Fibroblast of pulmonary artery (primary cell): ENCODE measurements around the gene CBLN3.

Experiments
- DNase-seq: peaks from one replicate; pipeline ENCODE4 v3.0.0-alpha.2; 2010; ENCODE audit warnings: low read depth
- H3K4me3 ChIP-seq: replicated peaks from 2 replicates; pipeline ENCODE4 v1.5.1; 2011; ENCODE audit warnings: low read depth, mild to moderate bottlenecking, control low read depth, low read length, moderate library complexity
- CTCF ChIP-seq: IDR thresholded peaks from 2 replicates; pipeline ENCODE4 v1.5.1; 2011; ENCODE audit warnings: mild to moderate bottlenecking, control low read depth, low read length, inconsistent platforms; ENCODE audit errors: missing control alignments

Gene CBLN3

DNA sequence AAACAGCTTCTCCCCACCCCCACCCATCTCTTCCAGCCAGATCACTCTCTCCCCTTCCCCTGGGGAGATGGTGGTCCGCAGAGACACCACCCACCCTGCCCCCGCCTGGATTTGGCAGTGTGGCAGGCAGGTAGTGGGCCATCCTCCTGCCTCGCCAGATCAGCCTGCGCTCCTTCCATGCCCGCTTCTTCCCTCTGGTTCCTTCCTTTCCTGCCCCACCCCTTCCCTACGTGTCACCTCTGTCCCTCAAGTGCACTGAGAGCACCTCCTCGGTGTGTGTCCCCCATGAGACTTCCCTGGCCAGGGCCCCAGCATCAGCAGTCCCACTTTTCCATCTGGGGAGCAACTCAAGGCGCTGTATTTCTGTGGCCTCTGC, 30.0 kb downstream of the CBLN3 start:
- no peak for TF ChIP-seq CTCF
- H3K4me3 ChIP-seq = peak overlapping the region; percentile 72
- no peak for DNase-seq

GRCh38 chr14:24398653-24399446, 30.6 kb downstream of the CBLN3 start, which contains the start of gene NYNRIN:
TSS of gene NYNRIN (plus strand) at chr14:24399003. CDS start at chr14:24399247, 244 bp downstream.
- TF ChIP-seq CTCF = no peak
- peak within 1 kb of the TSS; percentile 72 for H3K4me3 ChIP-seq
- peak; percentile 65 for DNase-seq

DNA sequence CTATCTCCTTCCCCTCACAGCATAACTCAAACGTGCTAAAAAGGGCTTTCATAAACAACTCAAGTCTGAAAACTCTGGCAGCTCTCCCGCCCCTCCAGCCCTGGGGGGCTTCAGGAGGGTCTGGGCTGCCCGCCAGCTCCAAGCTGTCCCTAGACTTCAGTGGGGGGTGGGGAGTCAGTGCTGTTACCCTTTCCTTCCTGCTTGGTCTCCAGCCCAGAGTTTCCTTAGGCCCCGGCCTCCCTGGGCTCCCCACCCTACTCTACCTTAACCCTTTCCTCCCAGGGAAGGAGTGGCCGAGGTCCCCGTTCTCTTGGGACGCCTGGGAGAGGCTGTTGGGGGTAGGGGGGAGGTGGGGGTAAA, 31.2 kb downstream of the CBLN3 start:
- peak overlapping the region; percentile 72 for H3K4me3 ChIP-seq
- DNase-seq = peak; percentile 48
- no peak for TF ChIP-seq CTCF

- no peak for DNase-seq
- no peak overlapping the region for H3K4me3 ChIP-seq
- no peak for TF ChIP-seq CTCF
Observed at GRCh38 chr14:24397639-24398292, 31.7 kb downstream of the CBLN3 start.

DNA sequence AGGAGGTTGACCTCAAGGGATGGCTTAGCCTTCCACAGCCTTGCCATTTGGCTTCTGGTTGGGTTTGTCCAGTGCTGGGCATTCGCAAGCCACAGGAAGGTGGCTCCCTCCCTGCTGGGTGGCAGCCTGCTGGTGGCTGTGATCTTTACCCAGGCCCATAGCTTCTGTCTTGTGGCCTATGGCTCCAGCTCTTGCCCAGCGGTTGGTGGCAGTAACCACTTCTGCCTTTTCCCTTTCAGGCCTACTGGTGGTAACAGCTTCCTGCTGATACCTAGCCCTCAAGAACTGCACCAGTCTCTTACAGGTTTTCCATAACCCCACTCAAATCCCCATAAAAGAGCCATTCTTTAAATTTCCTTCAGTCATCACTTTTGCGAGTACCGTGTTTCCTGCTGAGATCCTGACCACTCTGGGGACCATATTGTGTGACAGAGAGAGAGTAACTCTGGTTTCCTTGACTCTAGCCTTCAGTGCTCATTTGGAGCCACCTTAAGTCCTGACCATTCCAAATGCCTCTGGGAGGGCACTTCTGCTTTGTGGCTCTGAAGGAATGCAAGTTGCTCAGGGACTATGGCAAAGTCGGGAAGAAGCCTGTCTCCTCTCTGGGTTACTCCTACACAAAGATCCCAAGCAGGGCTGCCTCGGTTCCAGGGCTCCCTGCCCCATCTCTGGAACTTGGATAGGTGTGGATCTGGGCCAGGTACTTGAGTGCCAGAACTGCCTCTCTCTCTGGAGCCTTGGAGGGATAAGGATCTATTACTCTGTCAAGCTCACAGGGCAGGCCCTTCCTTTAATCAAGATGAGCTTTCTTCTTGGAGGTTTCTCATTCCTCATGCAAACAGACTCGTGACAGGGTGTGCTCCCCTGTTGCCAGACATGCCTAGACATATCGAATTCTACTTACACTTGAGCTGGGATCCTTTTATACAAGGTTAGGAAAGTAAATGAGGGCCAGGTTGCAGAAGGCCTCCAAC, 33.6 kb downstream of the CBLN3 start:
- no peak overlapping the region for H3K4me3 ChIP-seq
- peak; percentile 25 for DNase-seq
- no peak for TF ChIP-seq CTCF

- no peak for DNase-seq
- H3K4me3 ChIP-seq = no peak overlapping the region
- no peak for TF ChIP-seq CTCF
Observed at GRCh38 chr14:24394275-24394674, 35.2 kb downstream of the CBLN3 start.
